Panc1 (cell line): ENCODE results near the gene ISCA2. TPM values are rescaled to one million over a fixed set of nuclear protein-coding genes. Genes with fewer than 3 reads are reported as not detected.

Experiments
- ATAC-seq: fragments of 200-7000 bp; cut with Tn5 transposase; 2 replicates; pipeline ENCODE4 v1.9.1; 2020; ENCODE audit warnings: mild to moderate bottlenecking, moderate library complexity
- BruUV-seq: library from RNA; stranded (reverse); fragments of 400-500 nt; replicated peaks from 2 replicates; lab custom pipeline; 2021; lab: Mats Ljungman, UMichigan
- CTCF ChIA-PET: fragments of 300-600 bp; sonication (Branson Sonifier 250); formaldehyde crosslinking; loops from one replicate; lab custom pipeline; 2022; ENCODE audit warnings: antibody characterized with exemption; lab: Charles Lee
- POLR2A ChIA-PET: fragments of 300-600 bp; sonication (Branson Sonifier 250); formaldehyde crosslinking; loops from one replicate; lab custom pipeline; 2022; ENCODE audit warnings: antibody characterized with exemption; lab: Charles Lee
- DNase-seq: peaks from one replicate; pipeline ENCODE4 v3.0.0-alpha.2; 2010; ENCODE audit warnings: low read depth, low spot score
- H3K27ac ChIP-seq: 2 replicates; pipeline ENCODE4 v1.5.1; 2011; ENCODE audit warnings: mild to moderate bottlenecking, low read length, inconsistent platforms
- H3K27me3 ChIP-seq: fragments of 200-500 bp; sonication (Bioruptor generic); 2 replicates; pipeline ENCODE4 v1.6.0; 2014; ENCODE audit warnings: low read length, inconsistent platforms; ENCODE audit not compliant: control insufficient read depth, insufficient read depth
- H3K36me3 ChIP-seq: fragments of 200-500 bp; sonication (Bioruptor generic); 2 replicates; pipeline ENCODE4 v1.5.1; 2014; ENCODE audit warnings: inconsistent platforms, mild to moderate bottlenecking, low read length, moderate library complexity; ENCODE audit not compliant: control insufficient read depth, insufficient read depth
- H3K4me1 ChIP-seq: 2 replicates; pipeline ENCODE4 v1.5.1; 2011; ENCODE audit warnings: inconsistent platforms, mild to moderate bottlenecking, low read length, moderate library complexity; ENCODE audit not compliant: control insufficient read depth, insufficient read depth
- H3K4me3 ChIP-seq, 2 experiments: 2 replicates each; pipeline ENCODE4 v1.5.1; 2011 to 2012; ENCODE audit warnings: low read depth in 2 of 2, low read length in 2 of 2, mild to moderate bottlenecking in 2 of 2, inconsistent platforms in 1 of 2, moderate library complexity in 1 of 2
- H3K9me3 ChIP-seq: fragments of 200-500 bp; sonication (Bioruptor generic); 2 replicates; pipeline ENCODE4 v1.5.1; 2014; ENCODE audit warnings: low read depth, mild to moderate bottlenecking, inconsistent platforms, low read length, moderate library complexity; ENCODE audit not compliant: control insufficient read depth, insufficient read depth
- POLR2AphosphoS5 ChIP-seq: IDR thresholded peaks from 2 replicates; pipeline ENCODE4 v1.6.1; 2012; ENCODE audit warnings: mild to moderate bottlenecking, low read depth, low read length, moderate library complexity
- SIN3A ChIP-seq: IDR thresholded peaks from 2 replicates; pipeline ENCODE4 v1.6.1; 2012; ENCODE audit warnings: low read depth, mild to moderate bottlenecking, low read length, moderate library complexity, borderline replicate concordance; ENCODE audit not compliant: insufficient read depth
- TCF7L2 ChIP-seq: IDR thresholded peaks from 2 replicates; pipeline ENCODE4 v1.6.1; 2011; ENCODE audit warnings: mild to moderate bottlenecking, low read depth, low read length, inconsistent platforms
- in situ Hi-C: cut with HindIII; loops from 2 replicates; pipeline ENCODE4 v1.10.0; 2016; ENCODE audit warnings: low sequenced_read_pairs, low pct_unique_long_range_greater_than_20kb
- intact Hi-C: fragments of 100-400 bp; cut with micrococcal nuclease; formaldehyde crosslinking; loops from one replicate; pipeline ENCODE4 v1.10.0; 2022; ENCODE audit not compliant: unreplicated experiment
- total RNA-seq: library from RNA; stranded (reverse); gene quantifications from one replicate; pipeline ENCODE4 v1.2.1, GENCODE V29; 2021; ENCODE audit not compliant: unreplicated experiment
- TF ChIP-seq, protein P1 (sequence below), 2 experiments: IDR thresholded peaks; 2 replicates each; pipeline ENCODE4 v1.6.1; 2011 to 2012; ENCODE audit warnings: low read depth in 2 of 2, control low read depth in 1 of 2, low read length in 1 of 2, mild to moderate bottlenecking in 1 of 2, moderate library complexity in 1 of 2; ENCODE audit not compliant: insufficient read depth in 1 of 2
- TF ChIP-seq, protein P2 (sequence below): fragments of 450-650 bp; IDR thresholded peaks from 2 replicates; pipeline ENCODE4 v1.5.1; 2017; ENCODE audit warnings: mild to moderate bottlenecking

The ISCA2 gene
- total RNA-seq, 1 experiment from 2014 or later, result 26.1 TPM

DNA sequence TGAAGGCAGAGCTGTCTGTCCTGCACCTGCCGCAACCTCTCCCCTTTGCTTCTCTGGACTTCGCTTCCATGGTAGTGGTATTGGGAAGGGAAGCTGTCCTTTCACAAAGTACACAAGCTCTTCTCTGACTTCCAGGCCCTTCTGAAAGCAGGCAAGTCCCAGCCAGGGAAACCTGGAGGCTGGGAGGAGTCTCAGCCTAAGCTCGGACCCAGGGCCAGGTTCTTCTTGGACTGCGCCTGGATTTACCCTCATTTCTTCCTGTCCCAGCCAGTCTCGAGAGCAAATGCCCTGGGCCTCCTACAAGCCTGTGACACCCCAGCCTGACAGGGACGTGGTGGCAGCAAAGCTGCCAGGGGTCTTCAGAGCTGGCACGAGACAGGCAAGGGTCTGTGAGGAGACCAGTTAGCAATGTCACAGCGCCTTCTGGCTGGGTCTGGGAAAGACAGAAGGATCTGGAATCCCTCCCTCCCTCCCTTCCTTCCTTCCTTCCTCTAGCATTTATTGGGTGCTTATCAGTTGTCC is 22.4 kb downstream of the ISCA2 start:
- ATAC-seq (no peak), DNase-seq (no peak)
- no TSS peak for BruUV-seq
- in situ Hi-C loops (no loop called here), intact Hi-C loops (no loop called here)
- H3K9me3 ChIP-seq, result no peaks in the 10 kb centered on the region
- ChIA-PET CTCF (no interaction called here), POLR2A (no interaction called here)
- H3K4me3 ChIP-seq, result no peak overlapping the region
- H3K36me3 ChIP-seq, result no peaks in the 10 kb centered on the region
- no peaks in the 10 kb centered on the region for H3K4me1 ChIP-seq
- no peaks in the 10 kb centered on the region for H3K27me3 ChIP-seq
- TF ChIP-seq POLR2AphosphoS5 (no peak), SIN3A (no peak), TCF7L2 (no peak)
- TF ChIP-seq, protein P1, sequence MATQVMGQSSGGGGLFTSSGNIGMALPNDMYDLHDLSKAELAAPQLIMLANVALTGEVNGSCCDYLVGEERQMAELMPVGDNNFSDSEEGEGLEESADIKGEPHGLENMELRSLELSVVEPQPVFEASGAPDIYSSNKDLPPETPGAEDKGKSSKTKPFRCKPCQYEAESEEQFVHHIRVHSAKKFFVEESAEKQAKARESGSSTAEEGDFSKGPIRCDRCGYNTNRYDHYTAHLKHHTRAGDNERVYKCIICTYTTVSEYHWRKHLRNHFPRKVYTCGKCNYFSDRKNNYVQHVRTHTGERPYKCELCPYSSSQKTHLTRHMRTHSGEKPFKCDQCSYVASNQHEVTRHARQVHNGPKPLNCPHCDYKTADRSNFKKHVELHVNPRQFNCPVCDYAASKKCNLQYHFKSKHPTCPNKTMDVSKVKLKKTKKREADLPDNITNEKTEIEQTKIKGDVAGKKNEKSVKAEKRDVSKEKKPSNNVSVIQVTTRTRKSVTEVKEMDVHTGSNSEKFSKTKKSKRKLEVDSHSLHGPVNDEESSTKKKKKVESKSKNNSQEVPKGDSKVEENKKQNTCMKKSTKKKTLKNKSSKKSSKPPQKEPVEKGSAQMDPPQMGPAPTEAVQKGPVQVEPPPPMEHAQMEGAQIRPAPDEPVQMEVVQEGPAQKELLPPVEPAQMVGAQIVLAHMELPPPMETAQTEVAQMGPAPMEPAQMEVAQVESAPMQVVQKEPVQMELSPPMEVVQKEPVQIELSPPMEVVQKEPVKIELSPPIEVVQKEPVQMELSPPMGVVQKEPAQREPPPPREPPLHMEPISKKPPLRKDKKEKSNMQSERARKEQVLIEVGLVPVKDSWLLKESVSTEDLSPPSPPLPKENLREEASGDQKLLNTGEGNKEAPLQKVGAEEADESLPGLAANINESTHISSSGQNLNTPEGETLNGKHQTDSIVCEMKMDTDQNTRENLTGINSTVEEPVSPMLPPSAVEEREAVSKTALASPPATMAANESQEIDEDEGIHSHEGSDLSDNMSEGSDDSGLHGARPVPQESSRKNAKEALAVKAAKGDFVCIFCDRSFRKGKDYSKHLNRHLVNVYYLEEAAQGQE (IDR thresholded peaks at IDR 0.05; ENCODE audit: insufficient read depth in 1 of 2, low read depth in 2 of 2, low read length in 1 of 2), result no peak
- TF ChIP-seq, protein P2, sequence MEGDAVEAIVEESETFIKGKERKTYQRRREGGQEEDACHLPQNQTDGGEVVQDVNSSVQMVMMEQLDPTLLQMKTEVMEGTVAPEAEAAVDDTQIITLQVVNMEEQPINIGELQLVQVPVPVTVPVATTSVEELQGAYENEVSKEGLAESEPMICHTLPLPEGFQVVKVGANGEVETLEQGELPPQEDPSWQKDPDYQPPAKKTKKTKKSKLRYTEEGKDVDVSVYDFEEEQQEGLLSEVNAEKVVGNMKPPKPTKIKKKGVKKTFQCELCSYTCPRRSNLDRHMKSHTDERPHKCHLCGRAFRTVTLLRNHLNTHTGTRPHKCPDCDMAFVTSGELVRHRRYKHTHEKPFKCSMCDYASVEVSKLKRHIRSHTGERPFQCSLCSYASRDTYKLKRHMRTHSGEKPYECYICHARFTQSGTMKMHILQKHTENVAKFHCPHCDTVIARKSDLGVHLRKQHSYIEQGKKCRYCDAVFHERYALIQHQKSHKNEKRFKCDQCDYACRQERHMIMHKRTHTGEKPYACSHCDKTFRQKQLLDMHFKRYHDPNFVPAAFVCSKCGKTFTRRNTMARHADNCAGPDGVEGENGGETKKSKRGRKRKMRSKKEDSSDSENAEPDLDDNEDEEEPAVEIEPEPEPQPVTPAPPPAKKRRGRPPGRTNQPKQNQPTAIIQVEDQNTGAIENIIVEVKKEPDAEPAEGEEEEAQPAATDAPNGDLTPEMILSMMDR, result no peak
- H3K27ac ChIP-seq, result no peak overlapping the region

DNA sequence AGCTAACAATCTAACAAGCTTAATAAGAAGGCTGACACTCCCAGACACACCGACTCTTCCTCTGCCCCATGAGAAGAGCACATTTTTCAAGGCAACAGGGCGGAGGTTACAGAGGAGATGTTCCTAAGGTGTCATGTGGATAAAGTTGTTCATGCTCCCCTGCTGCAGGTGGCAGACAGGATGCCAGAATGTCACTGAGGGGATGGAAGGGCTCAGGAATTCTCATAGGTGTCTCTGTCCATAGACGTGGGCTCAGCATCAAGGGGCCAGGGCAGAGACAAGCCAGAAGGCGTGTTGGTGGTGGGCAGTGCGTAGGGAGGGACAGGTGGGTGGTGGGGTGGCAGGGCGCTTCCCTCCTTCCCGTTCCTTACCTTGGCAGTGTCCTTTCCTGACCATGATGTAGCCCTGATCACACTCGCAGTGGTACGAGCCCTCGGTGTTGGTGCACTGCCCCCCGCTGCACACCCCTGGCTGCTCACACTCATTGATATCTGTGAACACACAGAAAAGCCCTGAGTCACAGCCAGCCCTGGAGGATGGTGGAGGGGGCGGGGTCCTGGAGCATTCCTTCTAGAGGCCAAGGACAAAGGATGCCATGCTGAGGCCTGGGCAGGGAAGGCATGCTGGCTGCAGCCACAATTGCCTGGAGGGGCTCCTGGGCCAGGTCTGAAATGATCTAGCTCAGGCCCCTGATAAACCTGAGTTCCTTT is 23.0 kb downstream of the ISCA2 start:
- Histone ChIP-seq H3K27me3 (no peaks in the 10 kb centered on the region), H3K9me3 (no peaks in the 10 kb centered on the region), H3K27ac (no peak overlapping the region), H3K36me3 (no peaks in the 10 kb centered on the region), H3K4me1 (no peaks in the 10 kb centered on the region), H3K4me3 (no peak overlapping the region)
- DNase-seq (no peak), ATAC-seq (peak; percentile 36; the same call in 1 of the 2 replicates)
- in situ Hi-C loops (no loop called here), intact Hi-C loops (no loop called here)
- POLR2A ChIA-PET, result no interaction called here
- TF ChIP-seq POLR2AphosphoS5 (no peak), SIN3A (no peak)
- TF ChIP-seq, protein P2, result no peak
- BruUV-seq, result no TSS peak
- CTCF ChIA-PET, result no interaction called here
